Limb (tissue), 2 donors: ENCODE data around the gene NKX2-2.

Source experiments
- DNase-seq, 2 donors: peaks; one replicate each; pipeline ENCODE4 v3.0.0-alpha.2; 2016; ENCODE audit errors: extremely low spot score in 2 of 2

Gene NKX2-2

GRCh38 chr20:21513881-21514540 is at the start of gene NKX2-2:
TSS of gene NKX2-2 (minus strand) at chr20:21514064. CDS start at chr20:21513669, 395 bp downstream.
- peak in 1 of 2 donors; percentile 44 for DNase-seq

GRCh38 chr20:21562656-21563055 is 48.8 kb upstream of the NKX2-2 start:
- DNase-seq, result no peak

GRCh38 chr20:21559305-21559704 is 45.4 kb upstream of the NKX2-2 start:
- no peak for DNase-seq

GRCh38 chr20:21557241-21558020 is 43.6 kb upstream of the NKX2-2 start:
- DNase-seq, result no peak

- no peak for DNase-seq
These were observed 42.5 kb upstream of the NKX2-2 start for GRCh38 chr20:21556398-21556797.

- no peak for DNase-seq
These were observed 41.7 kb upstream of the NKX2-2 start for GRCh38 chr20:21555470-21556120.

- no peak for DNase-seq
These were observed 41.1 kb upstream of the NKX2-2 start for GRCh38 chr20:21554985-21555384.

- DNase-seq, result no peak
These were observed 40.6 kb upstream of the NKX2-2 start for GRCh38 chr20:21554376-21554890.

GRCh38 chr20:21550587-21550986 is 36.7 kb upstream of the NKX2-2 start:
- no peak for DNase-seq

GRCh38 chr20:21548390-21549035 is 34.6 kb upstream of the NKX2-2 start:
- no peak for DNase-seq

- no peak for DNase-seq
These were observed 32.5 kb upstream of the NKX2-2 start for GRCh38 chr20:21546355-21546754.

- no peak for DNase-seq
These were observed 25.6 kb upstream of the NKX2-2 start for GRCh38 chr20:21539512-21539911.

GRCh38 chr20:21534886-21535285 is 21.0 kb upstream of the NKX2-2 start:
- no peak for DNase-seq

- no peak for DNase-seq
These were observed 20.6 kb upstream of the NKX2-2 start for GRCh38 chr20:21534453-21534852.

GRCh38 chr20:21529863-21530262 is 16.0 kb upstream of the NKX2-2 start:
- DNase-seq, result no peak

GRCh38 chr20:21528870-21529269 is 15.0 kb upstream of the NKX2-2 start:
- DNase-seq, result no peak

GRCh38 chr20:21527908-21528307 is 14.0 kb upstream of the NKX2-2 start:
- no peak for DNase-seq

- no peak for DNase-seq
These were observed 12.9 kb upstream of the NKX2-2 start for GRCh38 chr20:21526776-21527175.

- peak in 1 of 2 donors; percentile 5 for DNase-seq
These were observed 10.0 kb upstream of the NKX2-2 start for GRCh38 chr20:21523895-21524294.

GRCh38 chr20:21523281-21523868 is 9.5 kb upstream of the NKX2-2 start:
- DNase-seq, result peak in 1 of 2 donors; percentile 31
